A549 (cell line): Measurements from ENCODE around the gene TNRC6B.

ENCODE experiments used
- BHLHE40 ChIP-seq: IDR thresholded peaks from 2 replicates; pipeline ENCODE4 v1.6.1; 2012; ENCODE audit warnings: low read depth, low read length, inconsistent platforms
- HDAC2 ChIP-seq: fragments of 200-600 bp; sonication (generic); IDR thresholded peaks from 2 replicates; pipeline ENCODE4 v1.6.1; 2016
- JUNB ChIP-seq: fragments of >200 bp; sonication (Bioruptor Twin); formaldehyde crosslinking; IDR thresholded peaks from 2 replicates; pipeline ENCODE4 v1.6.1; 2016
- KDM1A ChIP-seq: fragments of 200-600 bp; sonication (generic); IDR thresholded peaks from 2 replicates; pipeline ENCODE4 v1.6.1; 2016; ENCODE audit warnings: low read depth, mild to moderate bottlenecking
- POLR2A ChIP-seq: IDR thresholded peaks from 2 replicates; pipeline ENCODE4 v1.6.1; 2012; ENCODE audit warnings: mild to moderate bottlenecking, low read length

DNA sequence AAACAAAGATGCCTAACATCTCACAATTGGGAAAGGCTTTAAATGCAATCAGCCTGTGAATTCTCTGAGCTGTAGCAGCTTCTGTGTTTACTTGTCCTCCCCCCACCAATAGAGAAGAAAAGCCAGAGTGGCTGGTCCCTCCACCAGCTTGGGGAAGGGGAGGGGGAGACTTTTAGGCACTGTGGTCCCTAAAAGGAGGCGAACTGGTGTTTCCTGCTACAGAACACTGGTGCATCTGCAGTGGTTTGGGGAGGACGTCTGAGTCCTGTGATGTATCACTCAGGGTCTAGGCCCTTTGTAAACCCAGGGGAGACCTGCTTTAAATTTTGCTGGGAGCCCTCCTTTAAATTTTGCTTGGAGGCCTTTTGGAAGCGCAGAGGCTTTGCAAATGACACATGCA, 16.9 kb downstream of the TNRC6B start:
- TF ChIP-seq POLR2A (no peak), KDM1A (no peak), JUNB (no peak), BHLHE40 (no peak), HDAC2 (no peak)
